IMR-90 (cell line): ENCODE measurements around the gene CDYL2. TPM values are rescaled to one million over a fixed set of nuclear protein-coding genes. Genes with fewer than 3 reads are reported as not detected.

Experiments
- ATAC-seq: fragments of 200-7000 bp; cut with Tn5 transposase; 2 replicates; pipeline ENCODE4 v1.9.1; 2020; ENCODE audit warnings: low read depth, mild to moderate bottlenecking, moderate library complexity
- BruUV-seq: library from RNA; stranded (reverse); fragments of 400-500 nt; replicated peaks from 2 replicates; lab custom pipeline; 2021; lab: Mats Ljungman, UMichigan
- CTCF ChIA-PET: fragments of 300-600 bp; formaldehyde crosslinking; extraction: SDS; loops from one replicate; lab custom pipeline; 2021; ENCODE audit warnings: antibody characterized with exemption; lab: Yijun Ruan, JAX
- POLR2A ChIA-PET: fragments of 300-600 bp; sonication (Branson Sonifier 250); formaldehyde crosslinking; loops from one replicate; lab custom pipeline; 2022; ENCODE audit warnings: antibody characterized with exemption; ENCODE audit not compliant: unreplicated experiment; lab: Charles Lee
- DNase-seq: peaks from one replicate; pipeline ENCODE4 v3.0.0; 2013
- H2AFZ ChIP-seq: replicated peaks from 2 replicates; pipeline ENCODE3; 2013; ENCODE audit warnings: low read length, mild to moderate bottlenecking; ENCODE audit not compliant: poor library complexity
- H2AK5ac ChIP-seq: 2 replicates; pipeline ENCODE4 v1.6.1; 2013; ENCODE audit warnings: low read depth, low read length, inconsistent platforms
- H2AK9ac ChIP-seq: replicated peaks from 2 replicates; pipeline ENCODE3; 2013; ENCODE audit warnings: mild to moderate bottlenecking, low read depth, low read length, moderate library complexity; ENCODE audit not compliant: poor library complexity
- H2BK120ac ChIP-seq: 2 replicates; pipeline ENCODE4 v1.6.1; 2013; ENCODE audit warnings: low read depth, low read length, inconsistent platforms
- H2BK15ac ChIP-seq: 3 replicates; pipeline ENCODE4 v1.6.1; 2013; ENCODE audit warnings: low read depth, low read length, inconsistent platforms
- H2BK20ac ChIP-seq: 2 replicates; pipeline ENCODE4 v1.6.1; 2013; ENCODE audit warnings: low read depth, mild to moderate bottlenecking, inconsistent platforms, low read length, moderate library complexity
- H2BK5ac ChIP-seq: 2 replicates; pipeline ENCODE4 v1.6.1; 2013; ENCODE audit warnings: mild to moderate bottlenecking, low read depth, low read length, inconsistent platforms; ENCODE audit not compliant: poor library complexity, severe bottlenecking
- H3K14ac ChIP-seq: replicated peaks from 2 replicates; pipeline ENCODE4 v1.6.1; 2013; ENCODE audit warnings: low read depth, low read length, inconsistent platforms
- H3K18ac ChIP-seq: 2 replicates; pipeline ENCODE4 v1.6.1; 2013; ENCODE audit warnings: low read depth, low read length, control low read depth
- H3K23ac ChIP-seq: 2 replicates; pipeline ENCODE4 v1.6.1; 2013; ENCODE audit warnings: low read depth, low read length, inconsistent platforms
- H3K27ac ChIP-seq: 2 replicates; pipeline ENCODE4 v1.5.1; 2013; ENCODE audit warnings: mild to moderate bottlenecking, control low read depth, low read length; ENCODE audit not compliant: insufficient read depth
- H3K27me3 ChIP-seq: 2 replicates; pipeline ENCODE4 v1.6.1; 2013; ENCODE audit warnings: low read length; ENCODE audit not compliant: control insufficient read depth, insufficient read depth
- H3K36me3 ChIP-seq: 2 replicates; pipeline ENCODE4 v1.6.1; 2013; ENCODE audit warnings: low read length, mixed read lengths; ENCODE audit not compliant: control insufficient read depth, insufficient read depth
- H3K4ac ChIP-seq: 2 replicates; pipeline ENCODE4 v1.6.1; 2013; ENCODE audit warnings: low read depth, low read length, inconsistent platforms
- H3K4me1 ChIP-seq: 2 replicates; pipeline ENCODE4 v1.6.1; 2013; ENCODE audit warnings: low read length, mixed read lengths; ENCODE audit not compliant: control insufficient read depth, insufficient read depth
- H3K4me2 ChIP-seq: 2 replicates; pipeline ENCODE4 v1.6.1; 2013; ENCODE audit warnings: low read depth, mild to moderate bottlenecking, control low read depth, low read length, moderate library complexity
- H3K4me3 ChIP-seq: 2 replicates; pipeline ENCODE4 v1.5.1; 2013; ENCODE audit warnings: low read depth, mild to moderate bottlenecking, control low read depth, low read length, moderate library complexity; ENCODE audit not compliant: insufficient read depth
- H3K56ac ChIP-seq: 2 replicates; pipeline ENCODE4 v1.6.1; 2013; ENCODE audit warnings: low read length, inconsistent platforms; ENCODE audit not compliant: insufficient read depth; ENCODE audit errors: extremely low read depth
- H3K79me1 ChIP-seq, 2 experiments: 2 replicates each; pipeline ENCODE4 v1.6.1; 2013; ENCODE audit warnings: low read length in 2 of 2, inconsistent platforms in 1 of 2, low read depth in 1 of 2
- H3K9ac ChIP-seq: 2 replicates; pipeline ENCODE4 v1.6.1; 2013; ENCODE audit warnings: low read depth, low read length, control low read depth
- H3K9me1 ChIP-seq: 2 replicates; pipeline ENCODE4 v1.6.1; 2013; ENCODE audit warnings: low read length, inconsistent platforms; ENCODE audit not compliant: insufficient read depth
- H3K9me3 ChIP-seq: 2 replicates; pipeline ENCODE4 v1.6.1; 2013; ENCODE audit warnings: low read length; ENCODE audit not compliant: control insufficient read depth, insufficient read depth
- H4K20me1 ChIP-seq: 2 replicates; pipeline ENCODE4 v1.6.1; 2013; ENCODE audit warnings: low read length, inconsistent platforms; ENCODE audit not compliant: insufficient read depth
- H4K5ac ChIP-seq: 2 replicates; pipeline ENCODE4 v1.6.1; 2013; ENCODE audit warnings: mild to moderate bottlenecking, low read depth, low read length, control low read depth
- H4K8ac ChIP-seq, 2 experiments: 2 replicates each; pipeline ENCODE4 v1.6.1; 2013; ENCODE audit warnings: low read depth in 2 of 2, low read length in 2 of 2, control low read depth in 1 of 2, inconsistent platforms in 1 of 2
- H4K91ac ChIP-seq: 2 replicates; pipeline ENCODE4 v1.6.1; 2013; ENCODE audit warnings: low read depth, low read length, inconsistent platforms; ENCODE audit not compliant: insufficient read depth
- BHLHE40 ChIP-seq: fragments of 150-350 bp; IDR thresholded peaks from 2 replicates; pipeline ENCODE4 v1.6.1; 2016; ENCODE audit warnings: mild to moderate bottlenecking, low read depth, low read length
- CEBPB ChIP-seq: IDR thresholded peaks from 2 replicates; pipeline ENCODE4 v1.6.1; 2012; ENCODE audit warnings: low read depth, low read length, improper control_type of control experiment
- CHD1 ChIP-seq: IDR thresholded peaks from 2 replicates; pipeline ENCODE4 v1.6.1; 2012; ENCODE audit warnings: low read depth, low read length, improper control_type of control experiment
- CTCF ChIP-seq: conservative IDR thresholded peaks from 2 replicates; pipeline ENCODE4 v1.5.1; 2012; ENCODE audit warnings: mild to moderate bottlenecking, low read depth, low read length, improper control_type of control experiment
- FOS ChIP-seq: fragments of 150-350 bp; IDR thresholded peaks from 2 replicates; pipeline ENCODE4 v1.6.1; 2016; ENCODE audit warnings: low read depth, low read length
- MAFK ChIP-seq: IDR thresholded peaks from 2 replicates; pipeline ENCODE4 v1.6.1; 2012; ENCODE audit warnings: low read depth, low read length, improper control_type of control experiment
- MAZ ChIP-seq: IDR thresholded peaks from 2 replicates; pipeline ENCODE4 v1.6.1; 2012; ENCODE audit warnings: low read depth, mild to moderate bottlenecking, low read length, improper control_type of control experiment, moderate library complexity, borderline replicate concordance
- MXI1 ChIP-seq: IDR thresholded peaks from 2 replicates; pipeline ENCODE4 v1.6.1; 2012; ENCODE audit warnings: low read depth, mild to moderate bottlenecking, low read length, moderate library complexity, borderline replicate concordance
- NFE2L2 ChIP-seq: fragments of 150-350 bp; IDR thresholded peaks from 2 replicates; pipeline ENCODE4 v1.6.1; 2016; ENCODE audit warnings: low read depth, mild to moderate bottlenecking, low read length
- POLR2A ChIP-seq: IDR thresholded peaks from 2 replicates; pipeline ENCODE4 v1.6.1; 2012; ENCODE audit warnings: mild to moderate bottlenecking, low read depth, low read length
- RAD21 ChIP-seq: IDR thresholded peaks from 2 replicates; pipeline ENCODE4 v1.6.1; 2012; ENCODE audit warnings: low read length, improper control_type of control experiment
- RCOR1 ChIP-seq: IDR thresholded peaks from 2 replicates; pipeline ENCODE4 v1.6.1; 2012; ENCODE audit warnings: mild to moderate bottlenecking, low read length, improper control_type of control experiment; ENCODE audit not compliant: insufficient replicate concordance
- SMC3 ChIP-seq: fragments of 150-350 bp; IDR thresholded peaks from 2 replicates; pipeline ENCODE4 v1.6.1; 2016; ENCODE audit warnings: low read depth, mild to moderate bottlenecking, antibody characterized with exemption, low read length, moderate library complexity
- USF2 ChIP-seq: fragments of 150-350 bp; IDR thresholded peaks from 2 replicates; pipeline ENCODE4 v1.6.1; 2017; ENCODE audit warnings: mild to moderate bottlenecking, antibody characterized with exemption, low read length, low read depth
- WGBS, 2 experiments: methylation state at CpG; one replicate each; pipeline versions ENCODE4 v1.1.5 to v1.1.7; 2013; ENCODE audit warnings: missing lambda C conversion rate in 2 of 2; ENCODE audit not compliant: insufficient read length in 1 of 2; ENCODE audit errors: extremely low coverage in 2 of 2; 5-methylcytosine and 5-hydroxymethylcytosine counted together
- dilution Hi-C: fragments of 300-500 bp; cut with HindIII; formaldehyde crosslinking; loops from one replicate; pipeline ENCODE4 v1.14.3; 2018; ENCODE audit warnings: low sequenced_read_pairs; ENCODE audit not compliant: unreplicated experiment
- in situ Hi-C: fragments of 300-500 bp; cut with MboI; formaldehyde crosslinking; loops from 3 replicates; pipeline ENCODE4 v1.14.3; 2019; ENCODE audit warnings: low sequenced_read_pairs, inconsistent platforms, mixed read lengths
- intact Hi-C: fragments of 100-400 bp; cut with micrococcal nuclease; formaldehyde crosslinking; loops from 2 replicates; pipeline ENCODE4 v1.10.0; 2022
- polyA plus RNA-seq, 3 experiments: library from polyadenylated mRNA; depleted of rRNA; stranded (reverse); fragments of >200 nt; gene quantifications; 2 replicates each; pipeline ENCODE4 v1.2.3, GENCODE V29; 2012; ENCODE audit warnings: low replicate concordance in 1 of 3
- total RNA-seq: library from RNA; depleted of rRNA; stranded (reverse); fragments of >200 nt; gene quantifications from 2 replicates; pipeline ENCODE4 v1.2.3, GENCODE V29; 2012
- TF ChIP-seq, protein P1 (sequence below): fragments of 150-350 bp; IDR thresholded peaks from 2 replicates; pipeline ENCODE4 v1.6.1; 2016; ENCODE audit warnings: low read depth, mild to moderate bottlenecking, low read length, moderate library complexity, borderline replicate concordance

Gene CDYL2
- total and polyA plus RNA-seq, 2 of the 4 experiments (the other 2 are of a cell fraction), result 1.2 to 3.9 TPM

- no peak overlapping the region for H2AK9ac ChIP-seq
- no peaks in the 10 kb centered on the region for H4K20me1 ChIP-seq
- H3K79me1 ChIP-seq, result no peaks in the 10 kb centered on the region
- ChIA-PET POLR2A (no interaction called here), CTCF (no interaction called here)
- no peak overlapping the region for H2BK20ac ChIP-seq
- no CpG with 5 or more reads among the region's 4 CpGs for WGBS, 2 experiments
- dilution Hi-C loops (no loop called here), intact Hi-C loops (no loop called here), in situ Hi-C loops (no loop called here)
- no peaks in the 10 kb centered on the region for H3K9me1 ChIP-seq
- no peak overlapping the region for H2BK120ac ChIP-seq
- H2AFZ ChIP-seq, result no peak overlapping the region
- no peak overlapping the region for H3K14ac ChIP-seq
- H3K9ac ChIP-seq, result no peak overlapping the region
- no peak overlapping the region for H3K23ac ChIP-seq
- no peak overlapping the region for H4K8ac ChIP-seq
- no peak overlapping the region for H2AK5ac ChIP-seq
- H3K36me3 ChIP-seq, result no peaks in the 10 kb centered on the region
- no peak overlapping the region for H4K5ac ChIP-seq
- no peak overlapping the region for H3K27ac ChIP-seq
- no peaks in the 10 kb centered on the region for H3K27me3 ChIP-seq
- H3K9me3 ChIP-seq, result peaks cover 3% of the 10 kb centered on the region; the same call in 1 of the 2 replicates
- no peak for ATAC-seq
- H4K91ac ChIP-seq, result no peak overlapping the region
- H3K18ac ChIP-seq, result no peak overlapping the region
- TF ChIP-seq MAZ (no peak), MXI1 (no peak), POLR2A (no peak), NFE2L2 (no peak), RAD21 (no peak), CEBPB (no peak), FOS (no peak), SMC3 (no peak), RCOR1 (no peak), CHD1 (no peak), BHLHE40 (no peak), USF2 (no peak), CTCF (no peak), MAFK (no peak)
- TF ChIP-seq, protein P1, sequence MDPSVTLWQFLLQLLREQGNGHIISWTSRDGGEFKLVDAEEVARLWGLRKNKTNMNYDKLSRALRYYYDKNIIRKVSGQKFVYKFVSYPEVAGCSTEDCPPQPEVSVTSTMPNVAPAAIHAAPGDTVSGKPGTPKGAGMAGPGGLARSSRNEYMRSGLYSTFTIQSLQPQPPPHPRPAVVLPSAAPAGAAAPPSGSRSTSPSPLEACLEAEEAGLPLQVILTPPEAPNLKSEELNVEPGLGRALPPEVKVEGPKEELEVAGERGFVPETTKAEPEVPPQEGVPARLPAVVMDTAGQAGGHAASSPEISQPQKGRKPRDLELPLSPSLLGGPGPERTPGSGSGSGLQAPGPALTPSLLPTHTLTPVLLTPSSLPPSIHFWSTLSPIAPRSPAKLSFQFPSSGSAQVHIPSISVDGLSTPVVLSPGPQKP, result no peak
- H3K4me2 ChIP-seq, result no peak overlapping the region
- H3K4me1 ChIP-seq, result no peaks in the 10 kb centered on the region; the same call in 1 of the 2 replicates
- H2BK15ac ChIP-seq, result no peak overlapping the region
- H3K4ac ChIP-seq, result no peak overlapping the region
- no peak for DNase-seq
- no peak overlapping the region for H3K4me3 ChIP-seq
- H3K56ac ChIP-seq, result no peak overlapping the region
- H2BK5ac ChIP-seq, result no peak overlapping the region
- no TSS peak for BruUV-seq
These were observed 198.1 kb downstream of the CDYL2 start for GRCh38 chr16:80606221-80606766.
